ENCODE results near the gene NLK. TPM values are rescaled to one million over a fixed set of nuclear protein-coding genes. Genes with fewer than 3 reads are reported as not detected.

NLK gene
- total and polyA plus RNA-seq, 2 donors (not counting 3 experiments of a cell fraction or from before 2014, with no cell fraction given) = 23.8 to 34.2 TPM

DNA sequence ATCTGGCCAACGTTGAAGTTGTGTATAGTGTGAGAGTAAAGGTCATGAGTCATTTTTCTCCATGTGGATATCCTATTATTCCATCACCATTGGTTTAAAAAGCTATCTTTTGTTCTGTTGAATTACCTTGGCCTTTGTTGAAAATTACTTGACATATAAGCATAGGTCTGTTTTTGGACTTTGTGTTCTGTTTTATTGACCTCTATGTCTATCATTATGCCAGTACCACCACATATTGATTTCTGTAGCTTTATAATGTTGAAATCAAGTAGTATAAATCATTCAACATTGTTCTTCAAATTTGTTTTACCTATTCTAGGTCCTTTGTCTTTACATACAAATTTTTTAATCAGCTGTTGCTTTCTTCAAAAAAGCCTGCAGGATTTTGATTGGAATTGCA lies 58.5 kb downstream of the NLK start:
- Histone ChIP-seq H4K20me1 (replicated peaks; ENCODE audit: control insufficient read depth, extremely low read depth, insufficient read depth, low read length) (peaks cover 5% of the 10 kb centered on the region), H3K27ac (ENCODE audit: insufficient read depth, low read depth, low read length) (no peak overlapping the region), H3K4me3 (replicated peaks in 1 of 3; ENCODE audit: insufficient read depth in 1 of 3, low read depth in 1 of 3, low read length in 3 of 3) (no peak overlapping the region), H3K4me2 (ENCODE audit: insufficient read depth, low read length) (no peak overlapping the region), H3K79me2 (ENCODE audit: control insufficient read depth, insufficient read depth, low read length) (peaks cover 47% of the 10 kb centered on the region), H3K27me3 (ENCODE audit: control insufficient read depth in 2 of 2, insufficient read depth in 2 of 2, low read length in 2 of 2) (no peaks in the 10 kb centered on the region), H3K36me3 (ENCODE audit: control insufficient read depth in 2 of 2, extremely low read depth in 1 of 2, insufficient read depth in 2 of 2, low read length in 2 of 2) (no peaks in the 10 kb centered on the region), H3K9ac (replicated peaks; ENCODE audit: extremely low read depth, insufficient read depth, low read length) (no peak overlapping the region), H3K9me1 (replicated peaks; ENCODE audit: control insufficient read depth, extremely low read depth, insufficient read depth, low read length) (no peaks in the 10 kb centered on the region), H3K4me1 (ENCODE audit: control insufficient read depth, extremely low read depth, insufficient read depth, low read length) (no peaks in the 10 kb centered on the region), H3K9me3 (replicated peaks; ENCODE audit: control insufficient read depth, insufficient read depth, low read length) (no peaks in the 10 kb centered on the region), H2AFZ (ENCODE audit: low read depth, low read length) (no peak overlapping the region)
- TF ChIP-seq POLR2AphosphoS5 (IDR thresholded peaks at IDR 0.05; ENCODE audit: insufficient read depth, low read depth, low read length) (no peak), JUN (IDR thresholded peaks at IDR 0.05; ENCODE audit: borderline replicate concordance, insufficient read depth, insufficient read length, low read depth) (no peak), EZH2 (IDR thresholded peaks at IDR 0.05; ENCODE audit: borderline replicate concordance, low read depth, low read length, severe bottlenecking) (no peak), GATA2 (IDR thresholded peaks at IDR 0.05; ENCODE audit: insufficient read depth, insufficient read length, low read depth, low read length) (no peak)
- dilution Hi-C loops (cut with MboI; ENCODE audit: extremely low pct_ligation_motif_present, low sequenced_read_pairs) = no loop called here
- no peak for FAIRE-seq
- BruUV-seq (replicated peaks) = no TSS peak
- CTCF ChIA-PET = interaction anchor here (1.0 to 3.3 kb wide), 2 partner anchors 11 to 14 kb away, joined by 3 to 16 read pairs; no protein-coding TSS in a partner anchor
- intact Hi-C loops (cut with micrococcal nuclease) = no loop called here
- POLR2A ChIA-PET = no interaction called here
- no peak for DNase-seq (ENCODE audit: low read depth, low spot score)

DNA sequence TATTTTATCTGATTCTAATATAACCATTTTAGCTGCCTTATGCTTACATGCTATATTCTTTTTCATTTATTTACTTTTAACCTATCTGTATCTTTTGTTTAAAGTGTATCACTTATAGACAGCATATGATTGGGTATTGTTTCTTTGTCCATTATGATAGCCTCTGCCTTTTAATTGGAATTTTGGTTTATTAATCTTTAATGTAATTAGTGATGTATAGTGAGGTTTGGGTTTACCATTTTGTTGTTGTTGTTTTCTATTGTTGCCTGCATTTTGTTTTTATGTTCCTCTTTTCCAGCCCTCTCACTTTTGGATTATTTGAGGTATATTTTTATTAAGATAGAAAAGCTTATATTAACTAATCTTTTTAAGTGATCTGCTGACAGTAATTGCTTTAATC lies 59.4 kb downstream of the NLK start:
- no peaks in the 10 kb centered on the region for H3K4me1 ChIP-seq (ENCODE audit: control insufficient read depth, extremely low read depth, insufficient read depth, low read length)
- H3K9ac ChIP-seq (replicated peaks; ENCODE audit: extremely low read depth, insufficient read depth, low read length) = no peak overlapping the region
- no peaks in the 10 kb centered on the region for H3K9me3 ChIP-seq (replicated peaks; ENCODE audit: control insufficient read depth, insufficient read depth, low read length)
- no peaks in the 10 kb centered on the region for H3K27me3 ChIP-seq (ENCODE audit: control insufficient read depth in 2 of 2, insufficient read depth in 2 of 2, low read length in 2 of 2)
- intact Hi-C loops (cut with micrococcal nuclease) (no loop called here), dilution Hi-C loops (cut with MboI; ENCODE audit: extremely low pct_ligation_motif_present, low sequenced_read_pairs) (no loop called here)
- CTCF ChIA-PET = interaction anchor here (3.3 kb wide), 1 partner anchor 10 kb away, joined by 16 read pairs; no protein-coding TSS in a partner anchor
- no peaks in the 10 kb centered on the region for H3K36me3 ChIP-seq (ENCODE audit: control insufficient read depth in 2 of 2, extremely low read depth in 1 of 2, insufficient read depth in 2 of 2, low read length in 2 of 2)
- no peaks in the 10 kb centered on the region for H3K9me1 ChIP-seq (replicated peaks; ENCODE audit: control insufficient read depth, extremely low read depth, insufficient read depth, low read length)
- no peak overlapping the region for H3K4me3 ChIP-seq (replicated peaks in 1 of 3; ENCODE audit: insufficient read depth in 1 of 3, low read depth in 1 of 3, low read length in 3 of 3)
- H3K79me2 ChIP-seq (ENCODE audit: control insufficient read depth, insufficient read depth, low read length) = peaks cover 40% of the 10 kb centered on the region
- H2AFZ ChIP-seq (ENCODE audit: low read depth, low read length) = no peak overlapping the region
- BruUV-seq (replicated peaks) = no TSS peak
- POLR2A ChIA-PET = no interaction called here
- H4K20me1 ChIP-seq (replicated peaks; ENCODE audit: control insufficient read depth, extremely low read depth, insufficient read depth, low read length) = peaks cover 5% of the 10 kb centered on the region
- H3K4me2 ChIP-seq (ENCODE audit: insufficient read depth, low read length) = no peak overlapping the region
- H3K27ac ChIP-seq (ENCODE audit: insufficient read depth, low read depth, low read length) = no peak overlapping the region
- DNase-seq (ENCODE audit: low read depth, low spot score) (no peak), FAIRE-seq (no peak)
- TF ChIP-seq, protein P1, sequence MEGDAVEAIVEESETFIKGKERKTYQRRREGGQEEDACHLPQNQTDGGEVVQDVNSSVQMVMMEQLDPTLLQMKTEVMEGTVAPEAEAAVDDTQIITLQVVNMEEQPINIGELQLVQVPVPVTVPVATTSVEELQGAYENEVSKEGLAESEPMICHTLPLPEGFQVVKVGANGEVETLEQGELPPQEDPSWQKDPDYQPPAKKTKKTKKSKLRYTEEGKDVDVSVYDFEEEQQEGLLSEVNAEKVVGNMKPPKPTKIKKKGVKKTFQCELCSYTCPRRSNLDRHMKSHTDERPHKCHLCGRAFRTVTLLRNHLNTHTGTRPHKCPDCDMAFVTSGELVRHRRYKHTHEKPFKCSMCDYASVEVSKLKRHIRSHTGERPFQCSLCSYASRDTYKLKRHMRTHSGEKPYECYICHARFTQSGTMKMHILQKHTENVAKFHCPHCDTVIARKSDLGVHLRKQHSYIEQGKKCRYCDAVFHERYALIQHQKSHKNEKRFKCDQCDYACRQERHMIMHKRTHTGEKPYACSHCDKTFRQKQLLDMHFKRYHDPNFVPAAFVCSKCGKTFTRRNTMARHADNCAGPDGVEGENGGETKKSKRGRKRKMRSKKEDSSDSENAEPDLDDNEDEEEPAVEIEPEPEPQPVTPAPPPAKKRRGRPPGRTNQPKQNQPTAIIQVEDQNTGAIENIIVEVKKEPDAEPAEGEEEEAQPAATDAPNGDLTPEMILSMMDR (IDR thresholded peaks at IDR 0.05; ENCODE audit: extremely low read depth in 1 of 2, insufficient read depth in 1 of 2, low read depth in 1 of 2, low read length in 2 of 2) = no peak
- TF ChIP-seq GATA2 (IDR thresholded peaks at IDR 0.05; ENCODE audit: insufficient read depth, insufficient read length, low read depth, low read length) (no peak), MYC (IDR thresholded peaks at IDR 0.05; ENCODE audit: low read depth, low read length) (no peak), EZH2 (IDR thresholded peaks at IDR 0.05; ENCODE audit: borderline replicate concordance, low read depth, low read length, severe bottlenecking) (no peak), POLR2AphosphoS5 (IDR thresholded peaks at IDR 0.05; ENCODE audit: insufficient read depth, low read depth, low read length) (no peak), JUN (IDR thresholded peaks at IDR 0.05; ENCODE audit: borderline replicate concordance, insufficient read depth, insufficient read length, low read depth) (no peak), POLR2A (IDR thresholded peaks at IDR 0.05; ENCODE audit: low read depth, low read length) (no peak), FOS (IDR thresholded peaks at IDR 0.05; ENCODE audit: borderline replicate concordance, insufficient read depth, low read length) (no peak)
- TF ChIP-seq, protein P2, sequence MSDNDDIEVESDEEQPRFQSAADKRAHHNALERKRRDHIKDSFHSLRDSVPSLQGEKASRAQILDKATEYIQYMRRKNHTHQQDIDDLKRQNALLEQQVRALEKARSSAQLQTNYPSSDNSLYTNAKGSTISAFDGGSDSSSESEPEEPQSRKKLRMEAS (IDR thresholded peaks at IDR 0.05; ENCODE audit: insufficient read depth, insufficient read length) = no peak

Measured in endothelial cell of umbilical vein (primary cell).